HEK293T (cell line): Measurements from ENCODE around the gene RAB22A.

Experiments
- CTCF ChIA-PET: fragments of 350-600 bp; formaldehyde crosslinking; extraction: SDS; loops from one replicate; lab custom pipeline; 2021; ENCODE audit warnings: antibody characterized with exemption, inconsistent platforms; lab: Yijun Ruan, JAX
- POLR2A ChIA-PET: fragments of 350-600 bp; formaldehyde crosslinking; extraction: SDS; loops from one replicate; lab custom pipeline; 2020; ENCODE audit warnings: antibody characterized with exemption, inconsistent platforms; lab: Yijun Ruan, JAX
- DNase-seq: peaks from one replicate; pipeline ENCODE4 v3.0.0; 2012; ENCODE audit warnings: mixed read lengths; ENCODE audit errors: extremely low spot score
- ARNT ChIP-seq: fragments of 450-650 bp; IDR thresholded peaks from 2 replicates; pipeline ENCODE4 v1.6.1; 2017; ENCODE audit warnings: mild to moderate bottlenecking
- BHLHE40 ChIP-seq: fragments of 450-650 bp; IDR thresholded peaks from 2 replicates; pipeline ENCODE4 v1.6.1; 2016; ENCODE audit warnings: mild to moderate bottlenecking, moderate library complexity, borderline replicate concordance
- CTBP1 ChIP-seq: fragments of 450-650 bp; IDR thresholded peaks from 2 replicates; pipeline ENCODE4 v1.6.1; 2016; ENCODE audit warnings: borderline replicate concordance
- ELF4 ChIP-seq: fragments of 450-650 bp; IDR thresholded peaks from 2 replicates; pipeline ENCODE4 v1.6.1; 2017; ENCODE audit warnings: antibody characterized with exemption
- FOXA1 ChIP-seq: fragments of 450-650 bp; IDR thresholded peaks from 2 replicates; pipeline ENCODE4 v1.6.1; 2016; ENCODE audit warnings: mild to moderate bottlenecking
- FOXK2 ChIP-seq: fragments of 450-650 bp; IDR thresholded peaks from 2 replicates; pipeline ENCODE4 v1.6.1; 2016; ENCODE audit warnings: mild to moderate bottlenecking
- FOXM1 ChIP-seq: fragments of 450-650 bp; IDR thresholded peaks from 2 replicates; pipeline ENCODE4 v1.6.1; 2017; ENCODE audit warnings: mild to moderate bottlenecking, borderline replicate concordance
- HDGF ChIP-seq: fragments of 450-650 bp; IDR thresholded peaks from 2 replicates; pipeline ENCODE4 v1.6.1; 2017; ENCODE audit warnings: antibody characterized with exemption, borderline replicate concordance
- L3MBTL2 ChIP-seq: fragments of 450-650 bp; conservative IDR thresholded peaks from 2 replicates; pipeline ENCODE4 v1.6.1; 2016; ENCODE audit warnings: mild to moderate bottlenecking
- LEF1 ChIP-seq: fragments of 450-650 bp; IDR thresholded peaks from 2 replicates; pipeline ENCODE4 v1.6.1; 2017; ENCODE audit warnings: mild to moderate bottlenecking, borderline replicate concordance
- NFRKB ChIP-seq: fragments of 450-650 bp; IDR thresholded peaks from 2 replicates; pipeline ENCODE4 v1.6.1; 2016; ENCODE audit warnings: mild to moderate bottlenecking, moderate library complexity
- SP1 ChIP-seq: fragments of 450-650 bp; IDR thresholded peaks from 2 replicates; pipeline ENCODE4 v1.6.1; 2017
- SUZ12 ChIP-seq: fragments of 450-650 bp; IDR thresholded peaks from 2 replicates; pipeline ENCODE4 v1.6.1; 2016; ENCODE audit warnings: mild to moderate bottlenecking
- TARDBP ChIP-seq: fragments of 450-650 bp; IDR thresholded peaks from 2 replicates; pipeline ENCODE4 v1.6.1; 2016
- ZNF384 ChIP-seq: fragments of 450-650 bp; IDR thresholded peaks from 2 replicates; pipeline ENCODE4 v1.6.1; 2016
- TF ChIP-seq, protein P1 (sequence below): fragments of 450-650 bp; IDR thresholded peaks from 2 replicates; pipeline ENCODE4 v1.6.1; 2016

Gene RAB22A

DNA sequence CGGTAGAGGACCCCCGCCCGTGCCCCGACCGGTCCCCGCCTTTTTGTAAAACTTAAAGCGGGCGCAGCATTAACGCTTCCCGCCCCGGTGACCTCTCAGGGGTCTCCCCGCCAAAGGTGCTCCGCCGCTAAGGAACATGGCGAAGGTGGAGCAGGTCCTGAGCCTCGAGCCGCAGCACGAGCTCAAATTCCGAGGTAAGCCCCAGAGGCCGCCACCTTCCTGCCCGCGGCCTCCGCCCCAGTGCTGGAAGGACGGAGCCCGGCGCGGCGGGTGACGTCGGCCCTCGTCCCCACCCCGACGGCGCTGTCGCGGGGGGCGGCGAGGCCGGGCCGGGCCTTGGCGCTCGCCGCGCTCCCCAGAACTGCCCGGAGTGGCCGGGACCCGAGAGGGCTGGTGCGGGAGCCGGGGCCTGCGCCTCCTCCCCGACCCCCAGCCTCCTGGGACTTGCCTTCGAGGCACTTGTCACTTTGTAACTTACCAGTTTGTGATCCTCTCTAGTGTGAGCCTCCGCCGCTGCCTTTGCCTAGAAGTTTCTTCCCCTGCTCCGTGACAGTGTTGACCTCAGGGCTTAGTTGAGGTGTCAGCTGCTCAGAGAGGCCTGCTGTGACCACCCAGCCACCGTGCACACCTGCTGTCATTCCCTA lies 79.9 kb downstream of the RAB22A start:
- POLR2A ChIA-PET = interaction anchor here (0.7 to 2.2 kb wide), 15 partner anchors 9 to 262 kb away, joined by 3 to 15 read pairs (median 4); partner anchors contain the start of gene STX16
- peak; percentile 37 for DNase-seq
- TF ChIP-seq ARNT (no peak), BHLHE40 (no peak), FOXM1 (no peak), SP1 (no peak), HDGF (no peak), CTBP1 (no peak), FOXA1 (no peak)
- CTCF ChIA-PET = no interaction called here

DNA sequence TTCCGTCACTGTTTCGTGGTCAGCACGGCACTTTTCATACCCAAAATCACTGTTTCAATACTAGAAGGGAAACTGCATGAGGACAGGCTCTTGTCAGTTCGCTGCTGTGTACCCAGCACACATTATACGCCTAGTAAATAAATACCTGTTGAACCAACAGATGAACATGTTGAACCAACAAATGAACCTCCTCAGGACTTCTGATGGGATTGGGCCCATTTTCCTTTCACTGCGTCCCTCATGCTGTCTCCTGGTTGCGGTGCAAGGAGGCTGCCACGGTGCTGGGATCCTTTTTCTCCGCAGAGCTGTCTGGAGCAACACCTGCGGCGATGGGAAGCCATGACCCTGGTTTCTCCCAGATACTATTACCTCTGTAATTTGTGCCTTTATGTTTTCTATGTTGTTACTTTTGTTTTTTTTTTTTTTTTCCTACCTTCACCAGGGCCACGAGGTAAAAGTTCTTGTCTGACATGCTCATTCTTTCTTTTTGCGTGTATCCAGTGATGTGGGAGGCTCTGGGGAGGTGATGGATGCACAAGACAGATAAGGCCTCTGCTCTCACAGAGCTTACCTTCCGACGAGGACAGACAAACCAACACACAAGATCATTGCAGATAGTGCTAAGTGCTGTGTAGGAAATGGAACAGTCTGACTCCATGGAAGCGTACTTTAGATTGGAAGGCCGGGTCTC lies 80.6 kb downstream of the RAB22A start:
- CTCF ChIA-PET = no interaction called here

DNA sequence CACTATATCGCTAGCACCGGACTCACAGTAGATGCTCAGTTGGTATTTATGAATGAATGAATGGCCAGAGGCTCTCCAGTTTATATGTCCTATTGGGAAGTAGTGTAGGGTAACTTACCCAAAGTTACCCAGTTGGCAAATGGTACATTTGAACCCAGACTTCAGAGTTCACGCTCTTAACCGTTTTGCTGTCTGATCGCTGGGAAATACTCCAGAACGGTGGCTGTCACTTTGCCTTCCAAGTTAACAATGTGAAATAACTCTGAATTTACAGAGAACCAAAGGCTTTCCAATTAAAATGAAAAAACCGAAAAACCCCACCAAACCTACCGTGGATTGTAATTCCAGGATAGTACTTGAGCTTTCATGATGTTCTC lies 81.1 kb downstream of the RAB22A start:
- ChIA-PET POLR2A (interaction anchor here (0.6 to 2.1 kb wide), 3 partner anchors 10 to 73 kb away, joined by 3 to 12 read pairs (median 5); no protein-coding TSS in a partner anchor), CTCF (no interaction called here)
- no peak for DNase-seq
- TF ChIP-seq ARNT (no peak), FOXM1 (no peak), TARDBP (no peak), CTBP1 (no peak), ELF4 (no peak), L3MBTL2 (no peak), SP1 (no peak), BHLHE40 (no peak), HDGF (no peak), SUZ12 (no peak)
- TF ChIP-seq, protein P1, sequence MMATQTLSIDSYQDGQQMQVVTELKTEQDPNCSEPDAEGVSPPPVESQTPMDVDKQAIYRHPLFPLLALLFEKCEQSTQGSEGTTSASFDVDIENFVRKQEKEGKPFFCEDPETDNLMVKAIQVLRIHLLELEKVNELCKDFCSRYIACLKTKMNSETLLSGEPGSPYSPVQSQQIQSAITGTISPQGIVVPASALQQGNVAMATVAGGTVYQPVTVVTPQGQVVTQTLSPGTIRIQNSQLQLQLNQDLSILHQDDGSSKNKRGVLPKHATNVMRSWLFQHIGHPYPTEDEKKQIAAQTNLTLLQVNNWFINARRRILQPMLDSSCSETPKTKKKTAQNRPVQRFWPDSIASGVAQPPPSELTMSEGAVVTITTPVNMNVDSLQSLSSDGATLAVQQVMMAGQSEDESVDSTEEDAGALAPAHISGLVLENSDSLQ = no peak

More for the DNA sequence above, 80.6 kb downstream of the RAB22A start:
- TF ChIP-seq LEF1 = no peak
- TF ChIP-seq ZNF384 = no peak
- no peak for TF ChIP-seq TARDBP
- no peak for TF ChIP-seq FOXA1
- TF ChIP-seq ELF4 = no peak
- TF ChIP-seq NFRKB = no peak
- TF ChIP-seq L3MBTL2 = no peak
- no peak for TF ChIP-seq ARNT
- TF ChIP-seq SUZ12 = no peak
- TF ChIP-seq SP1 = no peak
- no peak for TF ChIP-seq BHLHE40
- TF ChIP-seq FOXM1 = no peak
- DNase-seq = no peak
- POLR2A ChIA-PET = interaction anchor here (1.4 to 2.2 kb wide), 5 partner anchors 10 to 18 kb away, joined by 5 to 15 read pairs (median 9); no protein-coding TSS in a partner anchor

DNA sequence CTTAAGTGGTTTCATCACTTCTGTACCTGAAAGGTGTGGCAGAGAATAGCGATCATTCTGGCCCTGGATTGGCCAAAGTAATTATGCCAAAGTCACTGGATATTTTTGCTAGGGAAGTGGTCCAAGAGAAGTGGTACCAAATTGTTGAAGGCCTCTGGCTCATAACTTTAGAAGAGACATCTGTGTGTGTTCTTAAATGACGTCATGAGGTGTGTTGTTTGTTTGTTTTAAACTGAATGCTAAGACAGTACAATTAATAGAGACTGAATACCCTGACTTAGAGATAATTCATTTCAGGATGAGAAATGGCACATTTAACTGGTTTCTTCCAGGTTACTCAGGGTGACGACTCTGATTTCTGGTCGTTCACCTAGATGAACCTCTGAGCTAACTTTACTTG lies 82.8 kb downstream of the RAB22A start:
- TF ChIP-seq, protein P1 = no peak
- TF ChIP-seq FOXA1 = no peak
- TF ChIP-seq FOXK2 = no peak
- TF ChIP-seq SUZ12 = no peak
- no peak for TF ChIP-seq LEF1
- no peak for TF ChIP-seq CTBP1
- no peak for TF ChIP-seq BHLHE40
- no peak for TF ChIP-seq L3MBTL2
- TF ChIP-seq SP1 = no peak
- TF ChIP-seq ZNF384 = no peak
- TF ChIP-seq TARDBP = no peak
- TF ChIP-seq ARNT = no peak
- TF ChIP-seq ELF4 = no peak
- TF ChIP-seq NFRKB = no peak
- ChIA-PET POLR2A (no interaction called here), CTCF (no interaction called here)
- DNase-seq = no peak

DNA sequence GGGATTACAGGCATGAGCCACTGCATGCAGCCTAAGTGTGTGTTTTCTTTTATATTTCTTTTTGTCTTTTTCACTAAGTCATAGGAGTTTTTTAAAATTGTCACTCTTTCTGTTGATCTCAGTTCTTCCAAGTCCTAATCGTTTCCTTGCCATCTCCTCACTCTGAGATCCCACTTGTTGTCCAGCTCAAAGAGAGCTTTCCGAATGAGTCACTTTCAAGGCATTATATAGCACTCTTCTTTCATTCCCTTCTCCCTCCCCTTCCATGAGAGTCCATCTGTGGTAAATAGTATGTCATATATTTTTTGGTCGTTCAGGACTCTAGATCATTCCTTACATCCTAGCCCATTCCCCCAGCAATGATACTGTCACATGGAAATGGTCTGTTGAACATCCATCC lies 83.8 kb downstream of the RAB22A start:
- CTCF ChIA-PET = no interaction called here
- TF ChIP-seq FOXK2 (no peak), TARDBP (no peak), SP1 (no peak), BHLHE40 (no peak), NFRKB (no peak), HDGF (no peak), FOXA1 (no peak), ZNF384 (no peak), L3MBTL2 (no peak), LEF1 (no peak), ARNT (no peak)
- DNase-seq = no peak
- POLR2A ChIA-PET = no interaction called here

DNA sequence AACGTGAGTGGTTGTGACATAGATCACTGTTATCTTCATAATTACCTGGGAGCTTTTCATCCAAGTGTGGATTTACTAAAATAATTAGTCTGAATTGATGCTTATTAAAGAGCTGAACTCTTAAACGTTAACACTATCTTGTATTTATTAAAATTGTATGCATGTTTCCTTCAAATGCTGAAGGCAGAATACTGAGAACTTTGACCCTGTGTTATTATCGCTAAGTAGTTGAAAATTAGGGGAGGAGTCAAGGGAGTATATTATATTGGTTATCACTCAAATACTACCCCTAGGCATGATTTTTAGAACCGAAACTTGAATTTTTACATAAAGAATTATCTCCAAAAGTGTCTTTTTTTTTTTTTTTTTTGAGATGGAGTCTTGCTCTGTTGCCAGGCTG lies 85.3 kb downstream of the RAB22A start:
- DNase-seq = no peak
- CTCF ChIA-PET = no interaction called here
- POLR2A ChIA-PET = no interaction called here
- TF ChIP-seq HDGF = no peak
- no peak for TF ChIP-seq ARNT
- TF ChIP-seq NFRKB = no peak
- no peak for TF ChIP-seq CTBP1
- no peak for TF ChIP-seq LEF1
- TF ChIP-seq TARDBP = no peak
- no peak for TF ChIP-seq FOXA1
- no peak for TF ChIP-seq ELF4
- no peak for TF ChIP-seq SUZ12
- TF ChIP-seq, protein P1 = no peak
- TF ChIP-seq FOXM1 = no peak
- TF ChIP-seq L3MBTL2 = no peak
- TF ChIP-seq BHLHE40 = no peak
- TF ChIP-seq SP1 = no peak
